ENCODE results near the gene ADAM17. TPM values are rescaled to one million over a fixed set of nuclear protein-coding genes. Genes with fewer than 3 reads are reported as not detected.

ADAM17 gene
- total RNA-seq, 1 donor from 2014 or later = 30.0 TPM

- peak overlapping the region; percentile 22 for H3K27ac Mint-ChIP-seq (ENCODE audit: unreplicated experiment)
- DNase-seq (ENCODE audit: low spot score) = no peak
- no peaks in the 10 kb centered on the region for H3K36me3 Mint-ChIP-seq (ENCODE audit: low read depth)
- TF ChIP-seq CTCF (IDR thresholded peaks at IDR 0.05) = no peak
- H3K27me3 Mint-ChIP-seq (ENCODE audit: low read depth) = no peaks in the 10 kb centered on the region
- H3K4me3 Mint-ChIP-seq (ENCODE audit: unreplicated experiment) = no peak overlapping the region
- H3K9me3 Mint-ChIP-seq (ENCODE audit: low read depth) = no peaks in the 10 kb centered on the region
- H3K4me1 Mint-ChIP-seq (ENCODE audit: low read depth) = peaks cover 80% of the 10 kb centered on the region
Observed at GRCh38 chr2:9549420-9549819, 6.2 kb downstream of the ADAM17 start.

GRCh38 chr2:9548506-9548905, 7.1 kb downstream of the ADAM17 start:
- DNase-seq (ENCODE audit: low spot score) = no peak
- Mint-ChIP-seq H3K36me3 (ENCODE audit: low read depth) (no peaks in the 10 kb centered on the region), H3K4me3 (ENCODE audit: unreplicated experiment) (no peak overlapping the region), H3K27me3 (ENCODE audit: low read depth) (no peaks in the 10 kb centered on the region), H3K4me1 (ENCODE audit: low read depth) (peaks cover 76% of the 10 kb centered on the region), H3K27ac (ENCODE audit: unreplicated experiment) (peak overlapping the region; percentile 89), H3K9me3 (ENCODE audit: low read depth) (no peaks in the 10 kb centered on the region)
- TF ChIP-seq CTCF (IDR thresholded peaks at IDR 0.05) = no peak

- Mint-ChIP-seq H3K9me3 (ENCODE audit: low read depth) (no peaks in the 10 kb centered on the region), H3K27ac (ENCODE audit: unreplicated experiment) (peak overlapping the region; percentile 89), H3K4me1 (ENCODE audit: low read depth) (peaks cover 73% of the 10 kb centered on the region), H3K27me3 (ENCODE audit: low read depth) (no peaks in the 10 kb centered on the region), H3K4me3 (ENCODE audit: unreplicated experiment) (peak overlapping the region; percentile 29), H3K36me3 (ENCODE audit: low read depth) (no peaks in the 10 kb centered on the region)
- no peak for DNase-seq (ENCODE audit: low spot score)
- TF ChIP-seq CTCF (IDR thresholded peaks at IDR 0.05) = no peak
Observed at GRCh38 chr2:9547262-9547991, 8.2 kb downstream of the ADAM17 start.

- H3K9me3 Mint-ChIP-seq (ENCODE audit: low read depth) = no peaks in the 10 kb centered on the region
- no peaks in the 10 kb centered on the region for H3K36me3 Mint-ChIP-seq (ENCODE audit: low read depth)
- DNase-seq (ENCODE audit: low spot score) = no peak
- TF ChIP-seq CTCF (IDR thresholded peaks at IDR 0.05) = no peak
- H3K27me3 Mint-ChIP-seq (ENCODE audit: low read depth) = no peaks in the 10 kb centered on the region
- H3K27ac Mint-ChIP-seq (ENCODE audit: unreplicated experiment) = peak overlapping the region; percentile 90
- peaks cover 64% of the 10 kb centered on the region for H3K4me1 Mint-ChIP-seq (ENCODE audit: low read depth)
- no peak overlapping the region for H3K4me3 Mint-ChIP-seq (ENCODE audit: unreplicated experiment)
Observed at GRCh38 chr2:9545502-9545901, 10.1 kb downstream of the ADAM17 start.

- Mint-ChIP-seq H3K9me3 (ENCODE audit: low read depth) (no peaks in the 10 kb centered on the region), H3K36me3 (ENCODE audit: low read depth) (no peaks in the 10 kb centered on the region), H3K4me1 (ENCODE audit: low read depth) (peaks cover 72% of the 10 kb centered on the region), H3K27me3 (ENCODE audit: low read depth) (no peaks in the 10 kb centered on the region), H3K27ac (ENCODE audit: unreplicated experiment) (peak overlapping the region; percentile 13), H3K4me3 (ENCODE audit: unreplicated experiment) (no peak overlapping the region)
- DNase-seq (ENCODE audit: low spot score) = no peak
- TF ChIP-seq CTCF (IDR thresholded peaks at IDR 0.05) = no peak
Observed at GRCh38 chr2:9543557-9543956, 12.1 kb downstream of the ADAM17 start.

Measured in chondrocyte (in vitro differentiated cells).